HEK293 (cell line): ENCODE measurements around the gene ZNF521.

Experiments
- ZNF580 ChIP-seq: fragments of 450-650 bp; formaldehyde crosslinking; IDR thresholded peaks from 2 replicates; pipeline ENCODE4 v1.5.1; 2016; ENCODE audit warnings: missing biosample characterization, missing genetic modification characterization
- TF ChIP-seq, protein P1 (sequence below): fragments of 450-650 bp; formaldehyde crosslinking; IDR thresholded peaks from 2 replicates; pipeline ENCODE4 v1.5.1; 2016; ENCODE audit warnings: missing biosample characterization, missing genetic modification characterization

GRCh38 chr18:25236736-25237135 lies 115.2 kb downstream of the ZNF521 start:
- no peak for TF ChIP-seq ZNF580
- TF ChIP-seq, protein P1, sequence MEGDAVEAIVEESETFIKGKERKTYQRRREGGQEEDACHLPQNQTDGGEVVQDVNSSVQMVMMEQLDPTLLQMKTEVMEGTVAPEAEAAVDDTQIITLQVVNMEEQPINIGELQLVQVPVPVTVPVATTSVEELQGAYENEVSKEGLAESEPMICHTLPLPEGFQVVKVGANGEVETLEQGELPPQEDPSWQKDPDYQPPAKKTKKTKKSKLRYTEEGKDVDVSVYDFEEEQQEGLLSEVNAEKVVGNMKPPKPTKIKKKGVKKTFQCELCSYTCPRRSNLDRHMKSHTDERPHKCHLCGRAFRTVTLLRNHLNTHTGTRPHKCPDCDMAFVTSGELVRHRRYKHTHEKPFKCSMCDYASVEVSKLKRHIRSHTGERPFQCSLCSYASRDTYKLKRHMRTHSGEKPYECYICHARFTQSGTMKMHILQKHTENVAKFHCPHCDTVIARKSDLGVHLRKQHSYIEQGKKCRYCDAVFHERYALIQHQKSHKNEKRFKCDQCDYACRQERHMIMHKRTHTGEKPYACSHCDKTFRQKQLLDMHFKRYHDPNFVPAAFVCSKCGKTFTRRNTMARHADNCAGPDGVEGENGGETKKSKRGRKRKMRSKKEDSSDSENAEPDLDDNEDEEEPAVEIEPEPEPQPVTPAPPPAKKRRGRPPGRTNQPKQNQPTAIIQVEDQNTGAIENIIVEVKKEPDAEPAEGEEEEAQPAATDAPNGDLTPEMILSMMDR (tag by site-specific recombination) = no peak
